Keratinocyte (primary cell): ENCODE results near the gene CEP85. TPM values are rescaled to one million over a fixed set of nuclear protein-coding genes. Genes with fewer than 3 reads are reported as not detected.

ENCODE experiments used
- DNase-seq: peaks from one replicate; pipeline ENCODE4 v3.0.0-alpha.2; 2011; ENCODE audit warnings: low read depth, missing footprints, low spot score
- FAIRE-seq: peaks from 2 replicates; lab custom pipeline; 2011; peaks lifted over from hg19 to GRCh38; lab: Jason Lieb, UNC
- H2AFZ ChIP-seq: 2 replicates; pipeline ENCODE4 v1.6.0; 2012; ENCODE audit warnings: low read length, control low read depth, inconsistent platforms; ENCODE audit not compliant: control insufficient read depth
- H3K27ac ChIP-seq: 2 replicates; pipeline ENCODE4 v1.5.1; 2011; ENCODE audit warnings: low read length; ENCODE audit not compliant: control insufficient read depth, insufficient read depth
- H3K27me3 ChIP-seq: 3 replicates; pipeline ENCODE4 v1.6.0; 2011; ENCODE audit warnings: low read length; ENCODE audit not compliant: control insufficient read depth, insufficient read depth; ENCODE audit errors: extremely low read depth
- H3K36me3 ChIP-seq, 2 experiments: 2 replicates in 1 of 2; 3 replicates in 1 of 2; pipeline ENCODE4 v1.5.1; 2011; ENCODE audit warnings: low read length in 2 of 2, mild to moderate bottlenecking in 1 of 2; ENCODE audit not compliant: control insufficient read depth in 2 of 2, insufficient read depth in 2 of 2; ENCODE audit errors: extremely low read depth in 1 of 2
- H3K4me1 ChIP-seq: 3 replicates; pipeline ENCODE4 v1.5.1; 2011; ENCODE audit warnings: low read length; ENCODE audit not compliant: control insufficient read depth, insufficient read depth; ENCODE audit errors: extremely low read depth
- H3K4me2 ChIP-seq: 3 replicates; pipeline ENCODE4 v1.6.0; 2011; ENCODE audit warnings: low read depth, low read length; ENCODE audit not compliant: control insufficient read depth, insufficient read depth; ENCODE audit errors: extremely low read depth
- H3K4me3 ChIP-seq, 3 experiments: fragments of 200-600 bp in 1 of 3; sonication (generic) in 1 of 3; 2 replicates in 2 of 3; 3 replicates in 1 of 3; pipeline ENCODE4 v1.5.1; 2011 to 2016; ENCODE audit warnings: low read length in 3 of 3, mild to moderate bottlenecking in 3 of 3, control low read depth in 2 of 3, inconsistent platforms in 1 of 3, low read depth in 1 of 3, mixed read lengths in 1 of 3, mixed run types in 1 of 3, moderate library complexity in 1 of 3; ENCODE audit not compliant: control insufficient read depth in 2 of 3, insufficient read depth in 2 of 3; ENCODE audit errors: extremely low read depth in 1 of 3
- H3K79me2 ChIP-seq: 2 replicates; pipeline ENCODE4 v1.6.0; 2012; ENCODE audit warnings: low read length; ENCODE audit not compliant: control insufficient read depth, insufficient read depth
- H3K9ac ChIP-seq: 3 replicates; pipeline ENCODE4 v1.6.0; 2011; ENCODE audit warnings: low read length; ENCODE audit not compliant: control insufficient read depth, insufficient read depth; ENCODE audit errors: extremely low read depth
- H3K9me1 ChIP-seq: 3 replicates; pipeline ENCODE4 v1.6.0; 2011; ENCODE audit warnings: low read length; ENCODE audit not compliant: control insufficient read depth, insufficient read depth; ENCODE audit errors: extremely low read depth
- H3K9me3 ChIP-seq: 2 replicates; pipeline ENCODE4 v1.5.1; 2012; ENCODE audit warnings: low read depth, low read length; ENCODE audit not compliant: control insufficient read depth
- H4K20me1 ChIP-seq: 3 replicates; pipeline ENCODE4 v1.6.0; 2011; ENCODE audit warnings: low read length; ENCODE audit not compliant: control insufficient read depth, insufficient read depth; ENCODE audit errors: extremely low read depth
- EZH2 ChIP-seq: IDR thresholded peaks from one replicate; pipeline ENCODE4 v1.6.1; 2012; ENCODE audit warnings: inconsistent platforms, mild to moderate bottlenecking, low read length, moderate library complexity
- dilution Hi-C: fragments of 300-500 bp; cut with MboI; formaldehyde crosslinking; loops from one replicate; pipeline ENCODE4 v1.7.0; 2020; ENCODE audit warnings: low sequenced_read_pairs; ENCODE audit not compliant: extremely low pct_ligation_motif_present
- polyA plus RNA-seq, 5 experiments: library from polyadenylated mRNA; depleted of rRNA in 3 of 5; stranded (reverse) in 3 of 5; stranded (forward) in 1 of 5; unstranded in 1 of 5; fragments of >200 nt; gene quantifications; 1 replicate in 1 of 5; 2 replicates in 3 of 5; 3 replicates in 1 of 5; pipeline versions ENCODE4 v1.2.1 to v1.2.3, GENCODE V29; 2011 to 2012; ENCODE audit warnings: missing spikeins in 2 of 5, low read depth in 1 of 5, low replicate concordance in 1 of 5
- TF ChIP-seq, protein P1 (sequence below), 3 experiments: IDR thresholded peaks in 1 of 3; conservative IDR thresholded peaks in 1 of 3; optimal IDR thresholded peaks in 1 of 3; 2 replicates in 2 of 3; 3 replicates in 1 of 3; pipeline versions ENCODE3 to v1.5.1; 2011; ENCODE audit warnings: low read length in 3 of 3, mild to moderate bottlenecking in 3 of 3, moderate library complexity in 2 of 3, control low read depth in 1 of 3, inconsistent platforms in 1 of 3; ENCODE audit not compliant: insufficient read depth in 2 of 3; ENCODE audit errors: extremely low read depth in 1 of 3

CEP85 gene
- polyA plus RNA-seq, 1 donor (not counting 4 experiments of a cell fraction or from before 2014, with no cell fraction given), result 17.0 TPM

DNA sequence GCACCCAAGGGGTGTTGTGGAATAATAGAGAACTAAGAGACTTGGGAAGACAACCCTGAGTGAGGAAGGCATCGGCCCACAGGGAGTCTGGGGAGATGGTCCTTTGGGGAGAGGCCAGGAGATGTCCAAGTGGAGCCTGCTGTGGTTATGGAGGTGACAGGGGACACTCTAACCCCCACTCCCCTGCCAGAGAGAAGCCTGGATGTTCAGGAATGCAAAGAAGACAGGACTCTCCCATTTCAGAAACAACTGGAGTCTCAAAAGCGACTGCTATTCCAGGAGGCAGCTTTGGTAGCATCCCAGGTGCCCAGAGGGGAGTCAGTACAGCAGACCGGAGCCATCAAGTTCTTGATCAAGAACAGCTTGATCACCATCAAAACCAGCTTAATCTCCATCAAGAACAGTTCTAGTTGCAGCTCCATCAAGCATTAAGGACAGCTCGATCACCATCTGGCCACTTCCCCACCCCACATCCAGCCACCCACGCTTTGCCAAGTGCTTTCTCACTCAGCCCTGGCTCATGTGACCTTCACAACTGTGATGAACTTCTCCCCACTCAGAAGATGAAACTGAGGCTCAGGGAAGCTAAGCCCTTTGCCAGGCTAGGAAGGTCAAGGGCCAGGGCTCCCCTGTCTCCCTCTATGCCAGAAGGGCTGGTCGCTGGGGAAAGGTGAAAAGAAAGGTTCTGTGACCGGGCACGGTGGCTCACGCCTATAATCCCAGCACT lies 84.5 kb downstream of the CEP85 start:
- Histone ChIP-seq H3K27ac (no peak overlapping the region), H3K4me3 (no peak overlapping the region), H3K9me3 (no peaks in the 10 kb centered on the region), H3K79me2 (no peaks in the 10 kb centered on the region), H3K4me2 (no peak overlapping the region), H3K4me1 (peaks cover 7% of the 10 kb centered on the region), H4K20me1 (no peaks in the 10 kb centered on the region), H3K9ac (no peak overlapping the region), H3K36me3 (peaks cover 0 to 10% of the 10 kb centered on the region in 2 experiments), H3K9me1 (no peaks in the 10 kb centered on the region), H2AFZ (no peak overlapping the region), H3K27me3 (no peaks in the 10 kb centered on the region)
- no peak for TF ChIP-seq EZH2
- TF ChIP-seq, protein P1, sequence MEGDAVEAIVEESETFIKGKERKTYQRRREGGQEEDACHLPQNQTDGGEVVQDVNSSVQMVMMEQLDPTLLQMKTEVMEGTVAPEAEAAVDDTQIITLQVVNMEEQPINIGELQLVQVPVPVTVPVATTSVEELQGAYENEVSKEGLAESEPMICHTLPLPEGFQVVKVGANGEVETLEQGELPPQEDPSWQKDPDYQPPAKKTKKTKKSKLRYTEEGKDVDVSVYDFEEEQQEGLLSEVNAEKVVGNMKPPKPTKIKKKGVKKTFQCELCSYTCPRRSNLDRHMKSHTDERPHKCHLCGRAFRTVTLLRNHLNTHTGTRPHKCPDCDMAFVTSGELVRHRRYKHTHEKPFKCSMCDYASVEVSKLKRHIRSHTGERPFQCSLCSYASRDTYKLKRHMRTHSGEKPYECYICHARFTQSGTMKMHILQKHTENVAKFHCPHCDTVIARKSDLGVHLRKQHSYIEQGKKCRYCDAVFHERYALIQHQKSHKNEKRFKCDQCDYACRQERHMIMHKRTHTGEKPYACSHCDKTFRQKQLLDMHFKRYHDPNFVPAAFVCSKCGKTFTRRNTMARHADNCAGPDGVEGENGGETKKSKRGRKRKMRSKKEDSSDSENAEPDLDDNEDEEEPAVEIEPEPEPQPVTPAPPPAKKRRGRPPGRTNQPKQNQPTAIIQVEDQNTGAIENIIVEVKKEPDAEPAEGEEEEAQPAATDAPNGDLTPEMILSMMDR (optimal IDR thresholded peaks at IDR 0.05 in 1 of 3, IDR thresholded peaks at IDR 0.05 in 1 of 3, conservative IDR thresholded peaks at IDR 0.05 in 1 of 3; ENCODE audit: extremely low read depth in 1 of 3, insufficient read depth in 2 of 3, low read length in 3 of 3), result no peak
- no peak for FAIRE-seq
- dilution Hi-C loops, result no loop called here
- DNase-seq, result no peak

DNA sequence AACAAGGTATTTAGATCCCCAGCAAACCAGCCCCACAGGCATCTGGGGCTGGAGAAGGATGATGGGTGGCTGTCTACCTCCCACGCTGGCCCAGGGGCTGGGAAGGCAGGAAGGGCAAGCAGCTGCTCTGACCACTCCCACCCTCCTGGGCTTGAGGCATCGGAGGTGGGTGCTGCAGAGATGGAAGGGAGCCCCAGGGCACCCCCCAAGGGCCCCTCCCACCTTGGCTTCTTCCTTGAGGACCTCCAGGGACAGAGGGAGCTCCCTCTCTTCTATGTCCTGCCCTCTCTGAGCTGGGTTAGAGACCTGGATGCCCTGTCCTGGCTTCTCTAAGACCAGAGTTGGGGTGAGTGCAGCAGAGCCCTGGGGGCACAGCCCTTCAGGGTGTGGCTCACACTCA lies 86.9 kb downstream of the CEP85 start:
- DNase-seq (no peak), FAIRE-seq (no peak)
- H3K9ac ChIP-seq, result peak overlapping the region; percentile 36
- dilution Hi-C loops, result no loop called here
- no peak overlapping the region for H3K27ac ChIP-seq
- TF ChIP-seq, protein P1 (optimal IDR thresholded peaks at IDR 0.05 in 1 of 3, IDR thresholded peaks at IDR 0.05 in 1 of 3, conservative IDR thresholded peaks at IDR 0.05 in 1 of 3; ENCODE audit: extremely low read depth in 1 of 3, insufficient read depth in 2 of 3, low read length in 3 of 3), result no peak
- no peak for TF ChIP-seq EZH2
- H3K4me3 ChIP-seq, result no peak overlapping the region
- H3K27me3 ChIP-seq, result no peaks in the 10 kb centered on the region
- H3K79me2 ChIP-seq, result no peaks in the 10 kb centered on the region
- H3K36me3 ChIP-seq, result peaks cover 0 to 24% of the 10 kb centered on the region in 2 experiments
- H4K20me1 ChIP-seq, result no peaks in the 10 kb centered on the region
- peaks cover 7% of the 10 kb centered on the region for H3K4me1 ChIP-seq
- no peak overlapping the region for H2AFZ ChIP-seq
- no peaks in the 10 kb centered on the region for H3K9me3 ChIP-seq
- peak overlapping the region; percentile 29 for H3K4me2 ChIP-seq
- no peaks in the 10 kb centered on the region for H3K9me1 ChIP-seq
